ENCODE measurements around the gene EFNB2.

- no peak for TF ChIP-seq CTCF (IDR thresholded peaks at IDR 0.05)
- TF ChIP-seq POLR2AphosphoS5 (IDR thresholded peaks at IDR 0.05): no peak
These were observed 27.7 kb downstream of the EFNB2 start for GRCh38 chr13:106507560-106508274.
